KMS-11 (cell line): ENCODE data around the gene CHORDC1.
A peak's percentile ranks its signal among the peaks of the same experiment; 100 is the strongest.
"Not testable (repeated sequence)": the region's sequence is repeated elsewhere in the genome, so short reads cannot be mapped to it uniquely, and the experiment has no call there.

Experiments used
- H2AFZ ChIP-seq: fragments of 200-600 bp; sonication (generic); 2 replicates; pipeline ENCODE4 v1.6.1; 2016; ENCODE audit warnings: antibody characterized with exemption, mixed run types, low read depth
- H3K27ac ChIP-seq: fragments of 200-600 bp; sonication (generic); 2 replicates; pipeline ENCODE4 v1.6.1; 2016; ENCODE audit warnings: mild to moderate bottlenecking, mixed run types
- H3K27me3 ChIP-seq: fragments of 200-600 bp; sonication (generic); 2 replicates; pipeline ENCODE4 v1.6.1; 2017; ENCODE audit warnings: mild to moderate bottlenecking, low read depth, mixed run types, moderate library complexity; ENCODE audit not compliant: insufficient read depth
- H3K36me3 ChIP-seq: fragments of 200-600 bp; sonication (generic); 2 replicates; pipeline ENCODE4 v1.6.1; 2017; ENCODE audit warnings: mild to moderate bottlenecking, mixed run types; ENCODE audit not compliant: insufficient read depth
- H3K4me1 ChIP-seq: fragments of 200-600 bp; sonication (generic); 2 replicates; pipeline ENCODE4 v1.6.1; 2016; ENCODE audit warnings: mild to moderate bottlenecking, low read depth, mixed run types; ENCODE audit not compliant: poor library complexity, severe bottlenecking
- H3K4me2 ChIP-seq: fragments of 200-600 bp; sonication (generic); 2 replicates; pipeline ENCODE4 v1.7.0; 2016; ENCODE audit warnings: mild to moderate bottlenecking, mixed run types
- H3K4me3 ChIP-seq: fragments of 200-600 bp; sonication (generic); IDR thresholded peaks from 2 replicates; pipeline ENCODE4 v1.6.1; 2017; ENCODE audit warnings: low read depth, low read length, mixed read lengths; ENCODE audit not compliant: insufficient read depth
- H3K79me2 ChIP-seq: fragments of 200-600 bp; sonication (generic); 2 replicates; pipeline ENCODE4 v1.6.1; 2016; ENCODE audit warnings: low read depth, mixed run types; ENCODE audit not compliant: insufficient read depth
- H3K9ac ChIP-seq: fragments of 200-600 bp; sonication (generic); 2 replicates; pipeline ENCODE4 v1.6.1; 2016; ENCODE audit warnings: mild to moderate bottlenecking, mixed run types
- H4K20me1 ChIP-seq: fragments of 200-600 bp; sonication (generic); 2 replicates; pipeline ENCODE4 v1.6.1; 2016; ENCODE audit warnings: mild to moderate bottlenecking, mixed run types; ENCODE audit not compliant: insufficient read depth
- TF ChIP-seq, protein P1 (sequence below): fragments of 200-600 bp; sonication (generic); conservative IDR thresholded peaks from 2 replicates; pipeline ENCODE4 v1.6.1; 2017; ENCODE audit warnings: low read depth, mild to moderate bottlenecking, antibody characterized with exemption, low read length, moderate library complexity, mixed read lengths

The CHORDC1 gene

GRCh38 chr11:90216611-90217010 lies 6.2 kb downstream of the CHORDC1 start:
- no peak overlapping the region for H3K27ac ChIP-seq
- H3K4me2 ChIP-seq, result no peak overlapping the region
- H4K20me1 ChIP-seq, result no peaks in the 10 kb centered on the region
- no peak overlapping the region for H2AFZ ChIP-seq
- no peaks in the 10 kb centered on the region for H3K27me3 ChIP-seq
- H3K9ac ChIP-seq, result no peak overlapping the region
- peaks cover 69% of the 10 kb centered on the region for H3K79me2 ChIP-seq
- no peak overlapping the region for H3K4me3 ChIP-seq
- H3K36me3 ChIP-seq, result no peaks in the 10 kb centered on the region
- TF ChIP-seq, protein P1, sequence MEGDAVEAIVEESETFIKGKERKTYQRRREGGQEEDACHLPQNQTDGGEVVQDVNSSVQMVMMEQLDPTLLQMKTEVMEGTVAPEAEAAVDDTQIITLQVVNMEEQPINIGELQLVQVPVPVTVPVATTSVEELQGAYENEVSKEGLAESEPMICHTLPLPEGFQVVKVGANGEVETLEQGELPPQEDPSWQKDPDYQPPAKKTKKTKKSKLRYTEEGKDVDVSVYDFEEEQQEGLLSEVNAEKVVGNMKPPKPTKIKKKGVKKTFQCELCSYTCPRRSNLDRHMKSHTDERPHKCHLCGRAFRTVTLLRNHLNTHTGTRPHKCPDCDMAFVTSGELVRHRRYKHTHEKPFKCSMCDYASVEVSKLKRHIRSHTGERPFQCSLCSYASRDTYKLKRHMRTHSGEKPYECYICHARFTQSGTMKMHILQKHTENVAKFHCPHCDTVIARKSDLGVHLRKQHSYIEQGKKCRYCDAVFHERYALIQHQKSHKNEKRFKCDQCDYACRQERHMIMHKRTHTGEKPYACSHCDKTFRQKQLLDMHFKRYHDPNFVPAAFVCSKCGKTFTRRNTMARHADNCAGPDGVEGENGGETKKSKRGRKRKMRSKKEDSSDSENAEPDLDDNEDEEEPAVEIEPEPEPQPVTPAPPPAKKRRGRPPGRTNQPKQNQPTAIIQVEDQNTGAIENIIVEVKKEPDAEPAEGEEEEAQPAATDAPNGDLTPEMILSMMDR, result no peak
- H3K4me1 ChIP-seq, result peaks cover 8% of the 10 kb centered on the region

- H3K9ac ChIP-seq, result no peak overlapping the region
- no peaks in the 10 kb centered on the region for H3K4me1 ChIP-seq
- H3K79me2 ChIP-seq, result peaks cover 39% of the 10 kb centered on the region
- no peak overlapping the region for H3K4me3 ChIP-seq
- no peak overlapping the region for H3K27ac ChIP-seq
- no peak overlapping the region for H2AFZ ChIP-seq
- no peaks in the 10 kb centered on the region for H3K36me3 ChIP-seq
- no peaks in the 10 kb centered on the region for H3K27me3 ChIP-seq
- TF ChIP-seq, protein P1, result no peak
- no peak overlapping the region for H3K4me2 ChIP-seq
- H4K20me1 ChIP-seq, result no peaks in the 10 kb centered on the region
Observed at GRCh38 chr11:90213322-90213721, 9.5 kb downstream of the CHORDC1 start.

- H3K79me2 ChIP-seq, result peaks cover under 1% of the 10 kb centered on the region; the same call in 1 of the 2 replicates
- TF ChIP-seq, protein P1, result no peak
- no peak overlapping the region for H3K9ac ChIP-seq
- H3K4me3 ChIP-seq, result no peak overlapping the region
- no peak overlapping the region for H2AFZ ChIP-seq
- H3K4me2 ChIP-seq, result no peak overlapping the region
- H3K4me1 ChIP-seq, result peaks cover 11% of the 10 kb centered on the region
- no peaks in the 10 kb centered on the region for H3K27me3 ChIP-seq
- H3K27ac ChIP-seq, result no peak overlapping the region
- no peaks in the 10 kb centered on the region for H4K20me1 ChIP-seq
- H3K36me3 ChIP-seq, result no peaks in the 10 kb centered on the region
Observed at GRCh38 chr11:90208857-90209256, 14.0 kb downstream of the CHORDC1 start.

- H3K27ac ChIP-seq, H3K79me2 ChIP-seq, H3K36me3 ChIP-seq, H3K4me2 ChIP-seq, H4K20me1 ChIP-seq, H3K9ac ChIP-seq, H2AFZ ChIP-seq, H3K4me3 ChIP-seq, H3K27me3 ChIP-seq: not testable (repeated sequence)
- peaks cover 11% of the 10 kb centered on the region for H3K4me1 ChIP-seq
Observed at GRCh38 chr11:90207992-90208391, 14.9 kb downstream of the CHORDC1 start.

- Histone ChIP-seq H2AFZ (no peak overlapping the region), H3K36me3 (no peaks in the 10 kb centered on the region), H3K4me3 (no peak overlapping the region), H3K27me3 (no peaks in the 10 kb centered on the region), H3K4me2 (no peak overlapping the region), H3K27ac (no peak overlapping the region), H3K4me1 (peaks cover 11% of the 10 kb centered on the region), H4K20me1 (no peaks in the 10 kb centered on the region), H3K79me2 (no peaks in the 10 kb centered on the region), H3K9ac (no peak overlapping the region)
- TF ChIP-seq, protein P1, result peak; percentile 56
Observed at GRCh38 chr11:90204832-90205646, 17.8 kb downstream of the CHORDC1 start.
